NCI-H2029 (cell line): ENCODE data around the gene PLA2G2C.
"Not testable (repeated sequence)": the region's sequence is repeated elsewhere in the genome, so short reads cannot be mapped to it uniquely, and the experiment has no call there.

ENCODE experiments used
- DNase-seq: peaks from one replicate; lab custom pipeline; 2025; lab: John Stamatoyannopoulos, UW

PLA2G2C gene

DNA sequence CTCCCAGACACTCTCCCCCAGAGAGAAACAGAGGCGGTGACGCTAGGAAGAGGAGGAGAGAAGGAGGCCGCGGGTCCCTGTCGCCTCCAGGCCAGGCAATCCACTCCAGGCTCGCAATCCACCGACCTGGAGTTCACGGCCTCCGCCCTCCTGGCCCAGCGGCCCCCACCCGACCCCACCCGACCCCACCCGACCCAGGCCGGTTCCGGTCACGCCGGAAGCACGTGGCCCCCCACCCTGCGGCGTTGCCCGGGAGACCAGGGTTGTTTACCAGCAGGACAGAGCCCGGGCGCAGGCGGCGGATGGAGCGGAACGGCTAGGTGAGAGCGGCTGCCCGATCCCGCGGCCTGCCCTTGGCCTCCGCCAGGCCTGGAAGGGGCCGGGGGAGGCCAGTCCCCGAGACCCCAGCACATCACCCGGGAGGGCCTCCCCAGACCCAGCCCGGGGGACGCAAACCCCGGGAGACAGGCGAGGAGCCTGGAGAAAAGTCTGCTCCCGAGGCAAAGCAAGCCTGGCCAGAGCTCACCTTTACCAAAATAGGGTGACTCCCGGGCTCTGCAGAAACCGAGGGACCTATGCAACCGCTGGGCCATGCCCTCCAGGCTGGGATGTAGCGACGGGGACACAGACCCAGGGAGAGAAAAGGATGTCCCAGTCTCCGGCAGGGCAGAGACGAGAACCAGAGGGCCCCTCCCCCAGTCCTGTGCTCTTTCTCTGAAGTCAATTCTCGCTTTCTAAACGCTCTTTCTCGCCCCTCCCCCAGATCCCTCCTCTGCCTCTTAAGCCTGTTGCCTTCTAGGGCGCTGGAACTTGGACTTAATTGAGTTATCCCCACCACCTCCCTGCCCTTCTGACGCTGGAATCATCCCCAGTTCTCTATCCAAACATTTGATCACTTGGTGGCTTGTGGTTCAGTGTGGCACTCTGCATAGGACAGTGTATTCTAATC is at the start of gene PLA2G2C, which contains the start of gene UBXN10:
TSS of gene PLA2G2C (minus strand) at position 685 of the 949 bp plus-strand sequence. CDS start 9,155 bp downstream, outside the sequence.
TSS of gene UBXN10 (plus strand) at position 263 of the 949 bp plus-strand sequence. CDS start 4,466 bp downstream, outside the sequence.
- DNase-seq: no peak

- DNase-seq: no peak
Measured at GRCh38 chr1:20234788-20235535, 48.6 kb upstream of the PLA2G2C start.

DNA sequence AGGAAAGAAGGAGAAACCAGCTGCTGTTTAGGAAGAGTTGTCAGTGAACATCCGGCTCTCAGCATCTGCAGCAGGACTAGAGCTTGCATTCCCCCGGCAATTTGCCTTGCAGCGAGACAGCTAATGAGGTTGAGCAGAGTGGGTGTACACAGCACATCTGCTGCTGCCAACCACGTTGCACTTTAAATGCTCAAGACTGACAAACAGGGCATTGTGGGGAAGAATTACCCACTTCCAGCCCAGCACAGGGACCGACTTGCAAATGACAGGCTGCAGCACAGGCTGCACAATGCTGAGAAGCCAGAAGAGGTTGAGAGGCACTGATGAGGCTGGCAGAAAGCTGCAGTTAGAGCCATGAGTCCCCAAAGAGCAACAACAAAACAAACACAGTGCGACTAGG is 47.5 kb upstream of the PLA2G2C start:
- DNase-seq: no peak

DNA sequence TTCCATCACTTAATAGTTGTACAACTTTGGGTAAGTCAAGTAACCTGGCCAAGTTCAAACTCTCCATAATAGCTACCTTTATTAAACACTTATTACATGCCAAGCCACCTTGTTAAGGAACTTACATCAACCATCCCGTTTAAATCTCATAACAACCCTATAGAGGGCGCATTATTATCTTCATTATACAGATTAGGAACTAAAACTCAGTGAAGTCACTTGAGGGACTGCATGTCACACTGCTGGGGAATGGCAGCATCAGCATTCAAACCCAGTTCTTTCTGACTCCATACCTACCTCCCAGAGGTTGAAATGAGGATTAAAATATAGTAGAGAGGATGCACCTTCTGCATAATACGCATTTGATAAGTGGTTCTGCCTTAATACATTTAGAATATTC is 47.1 kb upstream of the PLA2G2C start:
- DNase-seq: no peak

- not testable (repeated sequence) for DNase-seq
Measured at GRCh38 chr1:20232564-20232963, 46.2 kb upstream of the PLA2G2C start.

GRCh38 chr1:20229171-20229570 is 42.9 kb upstream of the PLA2G2C start:
- DNase-seq: peak; percentile 25

GRCh38 chr1:20228314-20228825 is 42.1 kb upstream of the PLA2G2C start:
- DNase-seq: no peak

DNA sequence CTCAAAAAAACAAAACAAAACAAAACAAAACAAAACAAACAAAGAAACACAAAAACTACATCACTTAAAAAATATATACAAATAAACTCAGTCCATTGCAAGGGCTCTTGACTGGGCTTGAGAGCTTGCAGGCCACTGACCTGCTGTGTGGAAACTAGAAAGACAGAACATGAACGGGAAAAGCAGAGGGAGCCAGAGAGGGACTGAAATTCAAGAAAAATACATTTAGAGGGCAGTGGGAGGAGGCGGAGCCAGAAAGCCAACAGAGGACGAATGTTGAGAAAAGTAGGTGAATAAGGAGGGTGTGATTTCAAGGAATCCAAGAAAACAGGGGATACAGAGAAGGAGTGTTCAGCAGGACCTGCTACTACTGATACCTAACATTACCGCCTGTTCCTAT is 41.4 kb upstream of the PLA2G2C start:
- no peak for DNase-seq

DNA sequence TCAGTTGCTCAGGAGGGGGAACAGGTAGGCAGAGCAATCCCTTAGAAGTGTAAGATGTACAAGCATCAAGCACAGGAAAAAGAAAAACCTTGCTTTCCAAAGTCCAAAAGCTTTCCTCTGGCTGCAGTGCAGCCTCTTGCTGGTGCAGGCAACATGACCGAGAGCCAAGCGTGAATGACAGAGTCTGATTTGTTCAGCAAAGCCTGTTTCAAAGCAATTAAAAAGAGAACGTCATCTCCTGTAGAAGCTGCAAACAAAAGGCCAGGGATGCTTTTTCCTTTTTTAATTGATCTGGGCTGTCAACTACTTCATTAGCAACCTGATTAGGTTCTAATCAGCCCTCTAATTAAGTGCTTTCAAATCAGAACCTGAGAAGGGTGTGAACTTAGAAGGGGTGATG is 38.2 kb upstream of the PLA2G2C start:
- no peak for DNase-seq

DNA sequence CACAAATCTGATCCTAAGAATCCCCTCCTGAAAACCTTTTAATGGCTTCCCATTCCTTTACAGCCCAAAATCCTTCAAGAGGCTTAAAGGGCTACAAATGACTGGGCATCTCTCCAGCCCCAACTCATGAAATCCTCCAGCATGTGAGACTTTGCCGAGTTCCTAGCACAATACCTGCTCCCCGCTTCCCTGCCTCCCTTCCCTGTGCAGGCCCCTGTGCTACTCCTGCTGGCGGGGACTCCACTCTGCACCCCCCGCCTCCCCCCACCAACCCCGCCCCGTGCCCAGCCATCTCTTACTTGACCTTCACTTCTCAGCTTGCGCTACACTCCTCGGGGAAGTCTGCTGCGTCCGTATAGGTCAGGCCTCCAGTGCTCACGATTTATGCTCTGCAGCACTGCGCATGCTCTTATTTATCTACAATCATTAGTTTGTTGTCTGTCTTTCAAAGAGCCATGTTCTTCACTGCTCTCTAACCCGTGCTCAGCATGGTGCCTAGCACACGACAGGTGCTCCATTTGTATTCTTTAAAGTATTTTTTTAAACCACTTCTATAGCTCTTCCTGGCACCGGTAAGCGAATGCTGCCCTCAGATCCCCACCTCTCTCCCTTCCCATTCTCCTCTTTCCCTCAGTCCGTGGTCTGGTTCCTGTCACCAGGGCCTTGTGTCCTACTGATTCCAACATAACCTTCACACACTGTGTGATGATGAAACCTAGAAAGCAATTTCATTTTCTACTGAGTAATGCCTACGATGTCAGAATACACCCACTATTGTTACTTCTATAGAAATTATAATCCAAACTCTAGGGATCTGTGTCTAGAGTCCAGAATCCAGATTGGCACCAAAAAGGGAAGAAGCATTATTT is 37.5 kb upstream of the PLA2G2C start:
- no peak for DNase-seq

- DNase-seq: no peak
Measured at GRCh38 chr1:20223106-20223505, 36.8 kb upstream of the PLA2G2C start.

DNA sequence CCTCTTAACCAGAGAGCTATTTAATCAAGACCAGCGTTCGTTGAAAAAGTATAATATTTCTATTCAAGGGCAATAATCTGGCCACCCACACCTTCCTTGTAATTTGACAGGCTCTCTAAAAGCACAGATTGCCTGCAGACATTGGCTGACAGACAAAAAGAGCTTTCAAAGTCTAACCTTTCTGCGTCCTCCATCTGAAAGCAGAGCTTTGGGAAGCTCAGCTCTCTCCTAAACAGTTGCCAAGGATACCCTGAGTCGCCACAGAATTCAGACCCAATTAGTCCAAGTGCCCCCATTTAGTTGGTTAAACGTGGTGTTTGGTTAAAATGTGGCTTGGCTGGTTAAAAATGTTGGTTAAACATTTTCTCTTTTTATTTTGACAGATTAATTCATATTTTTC is 33.7 kb upstream of the PLA2G2C start:
- DNase-seq: no peak

GRCh38 chr1:20219053-20219452 is 32.7 kb upstream of the PLA2G2C start:
- DNase-seq: not testable (repeated sequence)

GRCh38 chr1:20216574-20216973 is 30.3 kb upstream of the PLA2G2C start:
- DNase-seq: no peak

- DNase-seq: no peak
Measured at GRCh38 chr1:20215716-20216115, 29.4 kb upstream of the PLA2G2C start.

- peak; percentile 78 for DNase-seq
Measured at GRCh38 chr1:20212685-20213331, 26.5 kb upstream of the PLA2G2C start.

- no peak for DNase-seq
Measured at GRCh38 chr1:20212085-20212684, 25.9 kb upstream of the PLA2G2C start.

GRCh38 chr1:20211511-20211931 is 25.2 kb upstream of the PLA2G2C start:
- DNase-seq: no peak

DNA sequence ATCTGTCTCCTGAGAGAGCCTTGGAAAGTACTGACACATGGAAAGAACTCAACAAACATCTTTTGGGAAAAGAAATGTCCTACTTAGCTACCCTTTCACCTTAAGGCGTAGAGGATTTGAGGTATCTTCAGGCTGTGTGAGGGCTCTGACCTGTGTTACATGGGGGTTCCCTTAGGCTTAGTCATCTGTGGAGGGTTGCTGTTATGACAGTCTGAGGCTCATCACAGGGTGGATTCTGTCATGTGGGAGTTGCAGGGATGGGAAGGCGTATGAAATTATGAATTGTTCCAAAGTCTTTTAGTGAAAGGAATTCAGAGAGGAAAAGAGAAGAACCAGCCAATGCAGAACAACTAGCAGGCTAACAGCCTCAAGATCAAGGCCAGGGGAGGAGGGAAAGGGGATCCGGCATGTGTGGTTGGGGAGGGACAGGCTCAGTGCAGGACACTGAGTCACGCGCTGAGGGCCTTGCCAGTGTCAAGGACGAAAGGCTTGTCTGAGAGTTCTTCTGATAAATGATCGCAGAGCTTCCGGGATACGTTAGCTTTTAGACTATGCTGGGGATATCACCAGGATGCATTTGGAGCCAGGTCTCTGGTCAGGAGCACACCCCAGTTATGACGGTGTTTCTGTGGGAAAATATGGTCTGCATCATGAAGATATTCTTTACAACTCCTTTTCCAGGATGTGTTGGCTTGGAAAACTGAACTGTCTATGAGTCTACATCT is 24.6 kb upstream of the PLA2G2C start:
- DNase-seq: no peak

DNA sequence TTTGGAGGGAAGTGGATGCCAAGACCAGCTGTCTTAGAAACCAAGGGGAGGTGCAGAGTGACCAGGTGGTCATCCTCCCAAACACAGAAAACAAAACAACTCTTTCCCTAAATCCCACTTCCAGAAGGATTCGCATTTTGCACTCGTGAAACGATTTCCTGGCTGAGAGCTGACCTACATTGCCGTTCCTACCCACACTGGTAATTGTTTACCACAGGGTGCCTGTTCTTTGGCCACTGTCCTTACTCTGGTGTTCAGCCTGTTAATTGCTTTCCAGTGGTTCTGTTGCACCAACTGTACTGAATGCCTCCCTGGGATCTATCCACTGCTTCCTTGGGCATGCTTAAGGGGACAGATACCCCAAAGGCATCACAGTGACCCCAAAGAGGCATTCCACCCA is 23.2 kb upstream of the PLA2G2C start:
- no peak for DNase-seq
